Heart left ventricle (tissue), 13 donors: Measurements from ENCODE around the gene IL2.

ENCODE experiments used
- POLR2A ChIP-seq, 2 donors: fragments of 450-650 bp; IDR thresholded peaks; one replicate each; pipeline ENCODE4 v1.6.1; 2017; ENCODE audit warnings: antibody characterized with exemption in 2 of 2, mild to moderate bottlenecking in 2 of 2, moderate library complexity in 2 of 2
- TF ChIP-seq, protein P1 (sequence below), 12 donors: fragments of 200-600 bp; sonication (generic) in 4 of 12; IDR thresholded peaks; one replicate each; pipeline versions ENCODE4 v1.5.0 to v1.8.0; 2018 to 2022; ENCODE audit warnings: antibody characterized with exemption in 12 of 12, mild to moderate bottlenecking in 5 of 12
- donor health status: ischemic (EF 13 %, LVEDD 7.1; RV severe dilation, severe dysfunction).
- donor health status: DM: no; HTN: yes; CAD: no.
- donor health status: DM: no; HTN: no; CAD: no.
- donor health status: ischemic (EF 25% LVEDD 6.9; RV normal size, moderate dysfunction).
- donor health status: ischemic (EF 25% LVEDD 5.7; RV mildly dilated, moderate dysfunction).
- donor health status: ischemic (EF 35%, LVEDD 5.7; RV mildly dilated, moderate dysfunction).
- donor health status: nonischemic (EF 11% LVEDD 7.7; RV severe dilation, severe dysfunction).
- donor health status: DM: yes; HTN: yes; CAD: no.
- donor health status: PGD.
- donor health status: ischemic (EF 29% LVEDD 5.4; RV normal size, mild dysfunction).
- donor health status: nonischemic (EF 23%, LVEDD 6.1; RV moderate dilation, normal function).

DNA sequence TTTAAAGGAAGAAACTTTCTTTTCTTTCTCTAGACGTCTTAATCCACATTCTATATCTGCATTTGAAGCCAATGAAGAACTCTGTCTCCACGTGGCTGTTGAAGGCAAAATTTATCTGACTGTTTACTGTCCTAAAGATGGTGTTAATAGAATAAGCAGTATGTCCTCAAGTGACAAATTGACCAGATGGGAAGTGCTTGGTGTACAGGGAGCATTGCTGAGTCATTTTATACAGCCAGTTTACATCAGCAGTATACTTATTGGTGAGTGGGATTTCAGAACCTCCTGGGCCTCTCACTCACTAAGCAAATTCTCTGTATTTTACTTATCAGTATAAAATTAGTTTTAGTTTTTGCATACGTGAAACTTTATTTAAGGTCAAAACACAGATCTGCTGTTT, 44.0 kb downstream of the IL2 start:
- TF ChIP-seq POLR2A (IDR thresholded peaks at IDR 0.05) = no peak
- TF ChIP-seq, protein P1, sequence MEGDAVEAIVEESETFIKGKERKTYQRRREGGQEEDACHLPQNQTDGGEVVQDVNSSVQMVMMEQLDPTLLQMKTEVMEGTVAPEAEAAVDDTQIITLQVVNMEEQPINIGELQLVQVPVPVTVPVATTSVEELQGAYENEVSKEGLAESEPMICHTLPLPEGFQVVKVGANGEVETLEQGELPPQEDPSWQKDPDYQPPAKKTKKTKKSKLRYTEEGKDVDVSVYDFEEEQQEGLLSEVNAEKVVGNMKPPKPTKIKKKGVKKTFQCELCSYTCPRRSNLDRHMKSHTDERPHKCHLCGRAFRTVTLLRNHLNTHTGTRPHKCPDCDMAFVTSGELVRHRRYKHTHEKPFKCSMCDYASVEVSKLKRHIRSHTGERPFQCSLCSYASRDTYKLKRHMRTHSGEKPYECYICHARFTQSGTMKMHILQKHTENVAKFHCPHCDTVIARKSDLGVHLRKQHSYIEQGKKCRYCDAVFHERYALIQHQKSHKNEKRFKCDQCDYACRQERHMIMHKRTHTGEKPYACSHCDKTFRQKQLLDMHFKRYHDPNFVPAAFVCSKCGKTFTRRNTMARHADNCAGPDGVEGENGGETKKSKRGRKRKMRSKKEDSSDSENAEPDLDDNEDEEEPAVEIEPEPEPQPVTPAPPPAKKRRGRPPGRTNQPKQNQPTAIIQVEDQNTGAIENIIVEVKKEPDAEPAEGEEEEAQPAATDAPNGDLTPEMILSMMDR (IDR thresholded peaks at IDR 0.05) = no peak
